Activated T-helper 1 cell treated with anti-CD3 and anti-CD28 coated beads, Interleukin-12 subunit alpha, Interleukin-12 subunit beta, Interleukin-2, Interleukin-4 antibody, amounts not matched to agents 30 ng/mL and 10 ng/mL and 1 ng/mL, durations not matched to agents 14 hours and 24 hours and 36 hours (primary cell): ENCODE measurements around the gene DNAJC8. TPM values are rescaled to one million over a fixed set of nuclear protein-coding genes. Genes with fewer than 3 reads are reported as not detected.

Experiments used
- DNase-seq: peaks from one replicate; pipeline ENCODE4 v3.0.0; 2021; ENCODE audit warnings: low spot score
- H3K27ac Mint-ChIP-seq: one replicate; pipeline ENCODE4 v1.8.0; 2021; ENCODE audit warnings: mild to moderate bottlenecking, mixed read lengths
- H3K27me3 Mint-ChIP-seq: one replicate; pipeline ENCODE4 v1.8.0; 2022; ENCODE audit warnings: mild to moderate bottlenecking, moderate library complexity, mixed read lengths; ENCODE audit not compliant: insufficient read depth
- H3K36me3 Mint-ChIP-seq: one replicate; pipeline ENCODE4 v1.8.0; 2021; ENCODE audit warnings: low read depth, mixed read lengths
- H3K4me1 Mint-ChIP-seq: one replicate; pipeline ENCODE4 v1.8.0; 2021; ENCODE audit warnings: low read depth, mixed read lengths
- H3K4me3 Mint-ChIP-seq: one replicate; pipeline ENCODE4 v1.8.0; 2021; ENCODE audit warnings: mild to moderate bottlenecking, moderate library complexity, mixed read lengths
- H3K9me3 Mint-ChIP-seq: one replicate; pipeline ENCODE4 v1.8.0; 2021; ENCODE audit warnings: mixed read lengths
- intact Hi-C: fragments of 100-400 bp; cut with micrococcal nuclease; formaldehyde crosslinking; loops from one replicate; pipeline ENCODE4 v1.15.1; 2024
- total RNA-seq: library from RNA; stranded (reverse); gene quantifications from 2 replicates; pipeline ENCODE4 v1.2.3, GENCODE V29; 2022

Gene DNAJC8
- total RNA-seq, 1 donor from 2014 or later: 97.1 TPM

GRCh38 chr1:28264897-28265296 lies 32.1 kb upstream of the DNAJC8 start:
- H3K4me1 Mint-ChIP-seq: peaks cover 21% of the 10 kb centered on the region
- no peaks in the 10 kb centered on the region for H3K9me3 Mint-ChIP-seq
- no peak overlapping the region for H3K4me3 Mint-ChIP-seq
- H3K27ac Mint-ChIP-seq: no peak overlapping the region
- H3K27me3 Mint-ChIP-seq: no peaks in the 10 kb centered on the region
- peaks cover 4% of the 10 kb centered on the region for H3K36me3 Mint-ChIP-seq
- no peak for DNase-seq
- intact Hi-C loops: no loop called here

- H3K27me3 Mint-ChIP-seq: no peaks in the 10 kb centered on the region
- H3K27ac Mint-ChIP-seq: peak overlapping the region; percentile 59
- H3K36me3 Mint-ChIP-seq: peaks cover 7% of the 10 kb centered on the region
- no peak for DNase-seq
- H3K9me3 Mint-ChIP-seq: no peaks in the 10 kb centered on the region
- H3K4me1 Mint-ChIP-seq: peaks cover 46% of the 10 kb centered on the region
- intact Hi-C loops: no loop called here
- H3K4me3 Mint-ChIP-seq: peak overlapping the region; percentile 82
These were observed 28.0 kb upstream of the DNAJC8 start for GRCh38 chr1:28260803-28261174.

- H3K36me3 Mint-ChIP-seq: peaks cover 7% of the 10 kb centered on the region
- peaks cover 49% of the 10 kb centered on the region for H3K4me1 Mint-ChIP-seq
- DNase-seq: peak; percentile 23
- H3K9me3 Mint-ChIP-seq: no peaks in the 10 kb centered on the region
- intact Hi-C loops: loop anchor here (1.0 kb wide), 7 partner anchors 12 to 321 kb away; partner anchors contain the start of gene PHACTR4
- peak overlapping the region; percentile 82 for H3K4me3 Mint-ChIP-seq
- H3K27ac Mint-ChIP-seq: peak overlapping the region; percentile 59
- H3K27me3 Mint-ChIP-seq: no peaks in the 10 kb centered on the region
These were observed 27.3 kb upstream of the DNAJC8 start for GRCh38 chr1:28259934-28260802.

DNA sequence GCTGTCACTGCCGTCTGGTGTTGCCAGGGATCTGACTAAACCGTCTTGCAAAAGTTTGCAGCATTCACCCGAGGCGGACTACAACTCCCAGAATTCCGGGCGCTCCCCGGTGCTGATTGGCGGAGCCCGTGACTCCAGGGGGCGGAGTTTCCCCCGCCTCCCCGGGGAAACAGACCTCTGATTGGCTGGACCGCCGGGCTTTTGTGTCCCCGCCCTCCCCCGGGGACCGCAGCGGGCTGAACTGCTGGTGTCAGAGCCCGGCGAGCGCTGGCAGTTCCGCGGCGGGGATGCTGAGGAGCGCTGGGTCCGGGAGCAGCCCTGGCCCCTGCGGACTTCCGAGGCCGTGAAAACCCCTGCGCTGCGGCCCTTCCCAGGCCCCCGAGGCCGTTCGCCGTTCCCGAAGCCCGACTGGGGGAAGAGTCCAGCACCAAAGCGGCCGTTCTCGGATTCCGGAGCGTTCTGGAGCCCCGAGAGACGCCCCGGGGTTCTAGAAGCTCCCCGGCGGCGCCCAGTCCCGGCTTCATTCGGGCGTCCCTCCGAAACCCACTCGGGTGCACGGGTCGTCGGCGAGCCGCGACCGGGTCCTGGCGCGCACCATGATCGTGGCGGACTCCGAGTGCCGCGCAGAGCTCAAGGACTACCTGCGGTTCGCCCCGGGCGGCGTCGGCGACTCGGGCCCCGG lies 26.6 kb upstream of the DNAJC8 start, which contains the start of gene SESN2:
Gene SESN2 (plus strand): TSS at position 267 of the 682 bp plus-strand sequence. CDS start 330 bp downstream, at position 597.
- peak within 1 kb of the TSS; percentile 82 for H3K4me3 Mint-ChIP-seq
- peak within 1 kb of the TSS; percentile 90 for H3K27ac Mint-ChIP-seq
- no peaks in the 10 kb centered on the region for H3K27me3 Mint-ChIP-seq
- peaks cover 7% of the 10 kb centered on the region for H3K36me3 Mint-ChIP-seq
- H3K9me3 Mint-ChIP-seq: no peaks in the 10 kb centered on the region
- H3K4me1 Mint-ChIP-seq: peaks cover 51% of the 10 kb centered on the region
- peak; percentile 99 for DNase-seq
- intact Hi-C loops: loop anchor here (1.0 kb wide), 7 partner anchors 11 to 322 kb away; partner anchors contain the start of gene PHACTR4

DNA sequence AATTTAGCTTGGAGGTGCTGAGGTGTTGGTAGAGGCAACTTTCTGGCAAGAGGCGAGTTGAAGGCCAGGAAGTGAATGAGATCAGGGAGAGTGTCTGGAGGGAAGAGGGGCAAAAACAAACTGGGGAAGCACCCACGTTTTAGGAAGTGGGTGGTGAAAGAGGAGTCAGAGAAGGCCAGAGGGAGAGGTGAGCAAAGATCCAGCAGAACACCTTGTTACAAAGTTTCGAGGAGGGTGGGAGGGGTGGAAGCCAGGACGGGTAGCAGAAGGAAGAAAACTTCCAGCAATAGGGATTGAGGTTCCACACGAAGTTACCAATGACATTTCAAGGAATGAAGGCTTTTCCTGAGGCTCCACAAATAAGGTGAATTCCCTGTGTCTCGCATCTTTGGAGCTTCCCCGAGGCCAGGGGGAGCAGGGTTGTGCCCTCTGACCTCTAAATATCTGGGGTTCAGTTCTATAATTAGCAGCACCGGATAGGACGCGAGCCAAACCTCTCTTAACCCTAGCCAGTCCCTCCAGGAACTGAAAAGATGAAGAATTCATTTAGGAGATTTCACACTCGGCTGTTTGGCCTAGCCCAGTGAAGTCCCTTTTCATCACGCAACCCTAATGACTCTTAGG lies 25.9 kb upstream of the DNAJC8 start:
- H3K9me3 Mint-ChIP-seq: no peaks in the 10 kb centered on the region
- peak overlapping the region; percentile 82 for H3K4me3 Mint-ChIP-seq
- peaks cover 7% of the 10 kb centered on the region for H3K36me3 Mint-ChIP-seq
- DNase-seq: no peak
- peaks cover 51% of the 10 kb centered on the region for H3K4me1 Mint-ChIP-seq
- H3K27me3 Mint-ChIP-seq: no peaks in the 10 kb centered on the region
- intact Hi-C loops: loop anchor here (1.0 kb wide), 7 partner anchors 10 to 323 kb away; partner anchors contain the start of gene PHACTR4
- H3K27ac Mint-ChIP-seq: peak overlapping the region; percentile 90

DNA sequence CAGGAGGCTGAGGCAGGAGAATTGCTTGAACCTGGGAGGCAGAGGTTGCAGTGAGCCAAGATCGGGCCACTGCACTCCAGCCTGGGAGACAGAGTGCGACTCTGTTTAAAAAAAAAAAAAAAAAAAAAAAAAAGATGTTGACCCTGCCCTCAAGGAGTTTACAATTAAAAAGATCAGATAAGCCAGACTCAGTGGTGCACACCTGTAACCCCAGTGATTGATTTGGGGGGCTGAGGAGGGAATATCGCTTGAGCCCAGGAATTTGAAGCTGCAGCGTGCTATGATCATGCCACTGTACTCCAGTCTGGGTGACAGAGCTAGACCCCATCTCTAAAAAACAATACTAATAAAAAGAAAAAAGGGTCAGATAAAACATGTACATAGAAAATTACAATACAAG lies 24.9 kb upstream of the DNAJC8 start:
- Mint-ChIP-seq H3K4me1 (peaks cover 47% of the 10 kb centered on the region), H3K9me3 (no peaks in the 10 kb centered on the region), H3K4me3 (no peak overlapping the region), H3K27ac (peak overlapping the region; percentile 90), H3K36me3 (peaks cover 7% of the 10 kb centered on the region), H3K27me3 (no peaks in the 10 kb centered on the region)
- DNase-seq: no peak
- intact Hi-C loops: no loop called here

DNA sequence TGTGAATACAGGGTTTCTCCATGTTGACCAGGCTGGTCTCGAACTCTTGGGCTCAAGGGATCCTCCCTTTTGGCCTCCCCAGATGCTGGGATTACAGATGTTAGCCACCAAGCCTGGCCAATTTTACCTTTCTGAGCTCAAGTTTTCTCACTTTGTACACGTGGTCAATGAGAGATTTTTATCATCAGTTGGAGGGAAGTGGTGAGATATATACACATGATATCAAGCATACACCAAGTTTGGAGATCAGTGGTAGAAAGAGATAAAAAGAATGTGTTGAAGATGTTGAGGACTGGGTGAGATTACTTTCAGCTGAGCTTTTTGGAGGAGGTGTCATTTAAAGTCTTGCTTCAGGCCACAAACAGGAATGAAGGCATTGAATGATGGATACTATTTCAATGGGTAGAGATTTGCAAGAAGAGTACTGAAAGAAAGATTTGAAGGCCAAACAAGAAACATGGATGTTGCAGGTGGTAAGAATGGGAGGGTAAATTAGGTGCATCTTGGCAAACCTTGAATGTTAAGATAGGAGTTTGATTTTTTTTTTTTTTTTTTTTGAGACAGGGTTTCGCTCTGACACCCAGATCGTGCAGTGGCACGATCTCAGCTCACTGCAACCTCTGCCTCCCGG lies 23.5 kb upstream of the DNAJC8 start:
- Mint-ChIP-seq H3K36me3 (peaks cover 5% of the 10 kb centered on the region), H3K27ac (peak overlapping the region; percentile 52), H3K4me1 (peaks cover 44% of the 10 kb centered on the region), H3K9me3 (no peaks in the 10 kb centered on the region), H3K27me3 (no peaks in the 10 kb centered on the region), H3K4me3 (peak overlapping the region; percentile 40)
- intact Hi-C loops: no loop called here
- DNase-seq: no peak

- H3K27ac Mint-ChIP-seq: no peak overlapping the region
- no peaks in the 10 kb centered on the region for H3K9me3 Mint-ChIP-seq
- no peak for DNase-seq
- peaks cover 40% of the 10 kb centered on the region for H3K4me1 Mint-ChIP-seq
- no peaks in the 10 kb centered on the region for H3K36me3 Mint-ChIP-seq
- no peaks in the 10 kb centered on the region for H3K27me3 Mint-ChIP-seq
- H3K4me3 Mint-ChIP-seq: no peak overlapping the region
- intact Hi-C loops: loop anchor here (2.0 to 10.0 kb wide), 7 partner anchors 202 to 635 kb away; partner anchors contain the start of genes STX12, TAF12 and TRNAU1AP
These were observed 17.1 kb upstream of the DNAJC8 start for GRCh38 chr1:28249866-28250295.

- no peak for DNase-seq
- Mint-ChIP-seq H3K4me3 (peak overlapping the region; percentile 84), H3K36me3 (no peaks in the 10 kb centered on the region), H3K27me3 (no peaks in the 10 kb centered on the region), H3K9me3 (no peaks in the 10 kb centered on the region), H3K4me1 (peaks cover 47% of the 10 kb centered on the region), H3K27ac (peak overlapping the region; percentile 76)
- intact Hi-C loops: loop anchor here (2.0 to 10.0 kb wide), 7 partner anchors 203 to 636 kb away; partner anchors contain the start of genes STX12, TAF12 and TRNAU1AP
These were observed 16.4 kb upstream of the DNAJC8 start for GRCh38 chr1:28249013-28249865.

GRCh38 chr1:28248273-28249012 lies 15.6 kb upstream of the DNAJC8 start:
- peaks cover 54% of the 10 kb centered on the region for H3K4me1 Mint-ChIP-seq
- no peaks in the 10 kb centered on the region for H3K9me3 Mint-ChIP-seq
- no peaks in the 10 kb centered on the region for H3K27me3 Mint-ChIP-seq
- intact Hi-C loops: loop anchor here (1.0 to 10.0 kb wide), 11 partner anchors 11 to 636 kb away; partner anchors contain the start of genes MED18, PHACTR4, SESN2 and STX12
- H3K36me3 Mint-ChIP-seq: no peaks in the 10 kb centered on the region
- H3K27ac Mint-ChIP-seq: peak overlapping the region; percentile 95
- H3K4me3 Mint-ChIP-seq: peak overlapping the region; percentile 84
- DNase-seq: peak; percentile 75
